NCI-H146 treated with DMSO at 0.1 percent for 48 hours (cell line): ENCODE results near the gene FES.

Experiments used
- DNase-seq: peaks from one replicate; lab custom pipeline; 2025; ENCODE audit not compliant: unreplicated experiment; lab: John Stamatoyannopoulos, UW

FES gene

DNA sequence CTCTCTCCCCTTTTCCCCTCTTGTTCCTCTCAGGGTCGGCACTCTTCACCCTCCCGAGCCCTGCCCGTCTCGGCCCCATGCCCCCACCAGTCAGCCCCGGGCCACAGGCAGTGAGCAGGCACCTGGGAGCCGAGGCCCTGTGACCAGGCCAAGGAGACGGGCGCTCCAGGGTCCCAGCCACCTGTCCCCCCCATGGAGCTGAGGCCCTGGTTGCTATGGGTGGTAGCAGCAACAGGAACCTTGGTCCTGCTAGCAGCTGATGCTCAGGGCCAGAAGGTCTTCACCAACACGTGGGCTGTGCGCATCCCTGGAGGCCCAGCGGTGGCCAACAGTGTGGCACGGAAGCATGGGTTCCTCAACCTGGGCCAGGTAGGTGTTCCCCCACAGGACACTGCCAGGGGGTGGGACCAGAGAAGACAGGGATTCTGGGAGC lies 8.7 kb upstream of the FES start:
- DNase-seq: no peak

DNA sequence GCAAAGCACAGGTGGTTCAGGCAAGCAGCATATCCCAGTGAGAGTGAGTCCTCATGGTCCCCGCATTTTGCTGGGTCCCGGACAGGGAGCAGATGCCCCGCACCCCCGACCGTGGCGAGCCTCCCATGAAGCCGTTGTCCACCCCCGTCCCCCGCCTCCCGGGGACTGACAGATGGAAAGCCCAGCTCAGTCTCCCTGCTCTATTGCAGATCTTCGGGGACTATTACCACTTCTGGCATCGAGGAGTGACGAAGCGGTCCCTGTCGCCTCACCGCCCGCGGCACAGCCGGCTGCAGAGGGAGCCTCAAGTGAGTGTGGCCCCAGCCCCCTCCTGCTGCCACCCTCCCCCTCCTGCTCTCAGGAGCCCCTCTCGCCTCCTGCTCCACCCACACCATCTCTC lies 8.3 kb upstream of the FES start:
- no peak for DNase-seq

GRCh38 chr15:90876512-90877170 lies 7.7 kb upstream of the FES start:
- no peak for DNase-seq

DNA sequence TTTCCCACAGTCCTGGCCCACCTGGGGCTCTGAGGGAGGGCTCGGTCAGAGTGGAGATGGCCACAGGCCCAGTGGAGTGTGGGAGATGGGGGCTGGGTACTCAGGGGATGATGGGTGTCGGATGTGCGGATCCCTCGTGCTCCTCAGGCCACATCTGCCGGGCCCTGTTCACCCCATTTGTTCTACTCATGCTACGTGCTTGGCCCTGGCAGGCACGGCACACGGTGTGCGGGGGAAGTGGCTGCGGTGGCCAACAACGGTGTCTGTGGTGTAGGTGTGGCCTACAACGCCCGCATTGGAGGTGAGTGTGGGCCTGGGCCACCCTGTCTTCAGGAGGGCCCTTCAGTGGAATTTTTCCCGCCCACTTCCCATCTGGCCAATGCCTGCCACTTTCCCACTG lies 7.0 kb upstream of the FES start:
- no peak for DNase-seq

DNA sequence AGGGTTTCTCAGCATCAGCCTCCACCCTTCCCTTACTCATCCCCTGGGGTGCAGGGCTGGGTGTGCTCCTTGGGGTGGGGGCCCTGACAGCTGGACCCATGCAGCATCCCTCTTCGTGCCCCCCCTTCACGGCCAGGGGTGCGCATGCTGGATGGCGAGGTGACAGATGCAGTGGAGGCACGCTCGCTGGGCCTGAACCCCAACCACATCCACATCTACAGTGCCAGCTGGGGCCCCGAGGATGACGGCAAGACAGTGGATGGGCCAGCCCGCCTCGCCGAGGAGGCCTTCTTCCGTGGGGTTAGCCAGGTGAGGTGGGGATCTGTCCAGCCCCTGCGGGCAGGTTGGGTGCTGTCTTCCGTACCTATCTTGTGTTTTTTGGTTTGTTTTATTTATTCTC lies 6.3 kb upstream of the FES start:
- DNase-seq: no peak

DNA sequence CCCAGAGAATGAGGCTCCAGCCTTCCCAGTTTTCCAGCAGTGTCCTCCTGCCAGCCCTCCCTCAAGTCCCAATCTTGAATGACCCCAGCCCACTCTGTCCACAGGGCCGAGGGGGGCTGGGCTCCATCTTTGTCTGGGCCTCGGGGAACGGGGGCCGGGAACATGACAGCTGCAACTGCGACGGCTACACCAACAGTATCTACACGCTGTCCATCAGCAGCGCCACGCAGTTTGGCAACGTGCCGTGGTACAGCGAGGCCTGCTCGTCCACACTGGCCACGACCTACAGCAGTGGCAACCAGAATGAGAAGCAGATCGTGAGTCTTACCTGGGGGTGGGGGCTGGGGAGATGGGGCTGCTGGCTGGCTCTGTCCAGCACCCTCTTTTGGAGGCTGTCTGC lies 5.6 kb upstream of the FES start:
- DNase-seq: no peak

DNA sequence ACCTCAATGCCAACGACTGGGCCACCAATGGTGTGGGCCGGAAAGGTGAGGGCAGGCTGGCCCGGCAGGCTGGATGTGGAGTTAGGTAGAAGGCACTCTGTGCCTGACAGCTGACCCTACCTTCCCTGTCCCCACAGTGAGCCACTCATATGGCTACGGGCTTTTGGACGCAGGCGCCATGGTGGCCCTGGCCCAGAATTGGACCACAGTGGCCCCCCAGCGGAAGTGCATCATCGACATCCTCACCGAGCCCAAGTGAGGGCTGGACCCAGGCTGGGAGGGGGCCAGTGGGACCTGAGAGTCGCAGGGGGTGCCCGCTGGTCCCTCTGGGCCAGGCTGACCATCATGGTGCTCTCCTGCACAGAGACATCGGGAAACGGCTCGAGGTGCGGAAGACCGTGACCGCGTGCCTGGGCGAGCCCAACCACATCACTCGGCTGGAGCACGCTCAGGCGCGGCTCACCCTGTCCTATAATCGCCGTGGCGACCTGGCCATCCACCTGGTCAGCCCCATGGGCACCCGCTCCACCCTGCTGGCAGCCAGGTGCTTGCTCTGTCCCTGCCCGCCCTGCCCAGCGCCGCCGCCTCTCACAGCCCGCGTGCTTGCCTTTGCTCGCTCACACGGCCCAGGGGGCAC lies 4.5 kb upstream of the FES start:
- no peak for DNase-seq

DNA sequence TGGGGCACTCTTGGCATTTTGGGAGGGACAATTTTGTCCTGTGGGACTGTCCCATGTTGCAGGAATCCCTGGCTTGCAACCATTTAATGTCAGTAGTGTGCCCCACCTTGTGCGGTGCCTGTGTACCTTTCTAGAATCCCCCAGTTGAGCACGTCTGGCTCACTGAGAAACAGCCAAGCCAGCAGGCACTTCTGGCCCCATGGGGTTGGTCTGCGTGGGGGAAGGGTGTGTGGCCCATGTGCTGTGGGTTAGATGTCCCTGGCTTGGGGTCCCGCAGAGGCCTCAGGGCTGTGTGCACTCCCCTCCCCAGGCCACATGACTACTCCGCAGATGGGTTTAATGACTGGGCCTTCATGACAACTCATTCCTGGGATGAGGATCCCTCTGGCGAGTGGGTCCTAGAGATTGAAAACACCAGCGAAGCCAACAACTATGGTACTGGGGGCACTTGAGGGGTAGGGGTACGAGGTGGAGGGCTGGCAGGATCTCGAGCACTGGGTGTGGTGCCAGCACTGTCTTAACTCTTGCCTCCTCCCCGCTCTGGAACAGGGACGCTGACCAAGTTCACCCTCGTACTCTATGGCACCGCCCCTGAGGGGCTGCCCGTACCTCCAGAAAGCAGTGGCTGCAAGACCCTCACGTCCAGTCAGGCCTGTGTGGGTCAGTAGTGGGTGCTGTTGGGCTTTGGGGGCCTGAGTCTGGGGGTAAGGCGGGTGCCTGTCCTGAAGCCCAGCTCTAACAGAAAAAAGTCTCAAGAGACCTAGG lies 3.7 kb upstream of the FES start:
- no peak for DNase-seq

DNA sequence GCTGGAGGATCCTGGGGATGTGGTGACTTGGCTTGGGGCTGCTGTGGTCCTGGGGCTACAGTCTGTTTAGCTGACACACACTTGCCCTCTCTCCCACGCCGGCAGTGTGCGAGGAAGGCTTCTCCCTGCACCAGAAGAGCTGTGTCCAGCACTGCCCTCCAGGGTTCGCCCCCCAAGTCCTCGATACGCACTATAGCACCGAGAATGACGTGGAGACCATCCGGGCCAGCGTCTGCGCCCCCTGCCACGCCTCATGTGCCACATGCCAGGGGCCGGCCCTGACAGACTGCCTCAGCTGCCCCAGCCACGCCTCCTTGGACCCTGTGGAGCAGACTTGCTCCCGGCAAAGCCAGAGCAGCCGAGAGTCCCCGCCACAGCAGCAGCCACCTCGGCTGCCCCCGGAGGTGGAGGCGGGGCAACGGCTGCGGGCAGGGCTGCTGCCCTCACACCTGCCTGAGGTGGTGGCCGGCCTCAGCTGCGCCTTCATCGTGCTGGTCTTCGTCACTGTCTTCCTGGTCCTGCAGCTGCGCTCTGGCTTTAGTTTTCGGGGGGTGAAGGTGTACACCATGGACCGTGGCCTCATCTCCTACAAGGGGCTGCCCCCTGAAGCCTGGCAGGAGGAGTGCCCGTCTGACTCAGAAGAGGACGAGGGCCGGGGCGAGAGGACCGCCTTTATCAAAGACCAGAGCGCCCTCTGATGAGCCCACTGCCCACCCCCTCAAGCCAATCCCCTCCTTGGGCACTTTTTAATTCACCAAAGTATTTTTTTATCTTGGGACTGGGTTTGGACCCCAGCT lies 2.9 kb upstream of the FES start:
- DNase-seq: no peak

DNA sequence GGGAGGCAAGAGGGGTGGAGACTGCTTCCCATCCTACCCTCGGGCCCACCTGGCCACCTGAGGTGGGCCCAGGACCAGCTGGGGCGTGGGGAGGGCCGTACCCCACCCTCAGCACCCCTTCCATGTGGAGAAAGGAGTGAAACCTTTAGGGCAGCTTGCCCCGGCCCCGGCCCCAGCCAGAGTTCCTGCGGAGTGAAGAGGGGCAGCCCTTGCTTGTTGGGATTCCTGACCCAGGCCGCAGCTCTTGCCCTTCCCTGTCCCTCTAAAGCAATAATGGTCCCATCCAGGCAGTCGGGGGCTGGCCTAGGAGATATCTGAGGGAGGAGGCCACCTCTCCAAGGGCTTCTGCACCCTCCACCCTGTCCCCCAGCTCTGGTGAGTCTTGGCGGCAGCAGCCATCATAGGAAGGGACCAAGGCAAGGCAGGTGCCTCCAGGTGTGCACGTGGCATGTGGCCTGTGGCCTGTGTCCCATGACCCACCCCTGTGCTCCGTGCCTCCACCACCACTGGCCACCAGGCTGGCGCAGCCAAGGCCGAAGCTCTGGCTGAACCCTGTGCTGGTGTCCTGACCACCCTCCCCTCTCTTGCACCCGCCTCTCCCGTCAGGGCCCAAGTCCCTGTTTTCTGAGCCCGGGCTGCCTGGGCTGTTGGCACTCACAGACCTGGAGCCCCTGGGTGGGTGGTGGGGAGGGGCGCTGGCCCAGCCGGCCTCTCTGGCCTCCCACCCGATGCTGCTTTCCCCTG lies 2.2 kb upstream of the FES start:
- no peak for DNase-seq

DNA sequence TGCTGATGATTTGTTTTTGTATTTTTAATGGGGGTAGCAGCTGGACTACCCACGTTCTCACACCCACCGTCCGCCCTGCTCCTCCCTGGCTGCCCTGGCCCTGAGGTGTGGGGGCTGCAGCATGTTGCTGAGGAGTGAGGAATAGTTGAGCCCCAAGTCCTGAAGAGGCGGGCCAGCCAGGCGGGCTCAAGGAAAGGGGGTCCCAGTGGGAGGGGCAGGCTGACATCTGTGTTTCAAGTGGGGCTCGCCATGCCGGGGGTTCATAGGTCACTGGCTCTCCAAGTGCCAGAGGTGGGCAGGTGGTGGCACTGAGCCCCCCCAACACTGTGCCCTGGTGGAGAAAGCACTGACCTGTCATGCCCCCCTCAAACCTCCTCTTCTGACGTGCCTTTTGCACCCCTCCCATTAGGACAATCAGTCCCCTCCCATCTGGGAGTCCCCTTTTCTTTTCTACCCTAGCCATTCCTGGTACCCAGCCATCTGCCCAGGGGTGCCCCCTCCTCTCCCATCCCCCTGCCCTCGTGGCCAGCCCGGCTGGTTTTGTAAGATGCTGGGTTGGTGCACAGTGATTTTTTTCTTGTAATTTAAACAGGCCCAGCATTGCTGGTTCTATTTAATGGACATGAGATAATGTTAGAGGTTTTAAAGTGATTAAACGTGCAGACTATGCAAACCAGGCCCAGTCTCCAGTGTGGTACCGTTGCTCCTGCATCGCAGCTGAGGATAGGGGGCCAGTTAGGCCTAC lies 1.4 kb upstream of the FES start:
- DNase-seq: no peak

DNA sequence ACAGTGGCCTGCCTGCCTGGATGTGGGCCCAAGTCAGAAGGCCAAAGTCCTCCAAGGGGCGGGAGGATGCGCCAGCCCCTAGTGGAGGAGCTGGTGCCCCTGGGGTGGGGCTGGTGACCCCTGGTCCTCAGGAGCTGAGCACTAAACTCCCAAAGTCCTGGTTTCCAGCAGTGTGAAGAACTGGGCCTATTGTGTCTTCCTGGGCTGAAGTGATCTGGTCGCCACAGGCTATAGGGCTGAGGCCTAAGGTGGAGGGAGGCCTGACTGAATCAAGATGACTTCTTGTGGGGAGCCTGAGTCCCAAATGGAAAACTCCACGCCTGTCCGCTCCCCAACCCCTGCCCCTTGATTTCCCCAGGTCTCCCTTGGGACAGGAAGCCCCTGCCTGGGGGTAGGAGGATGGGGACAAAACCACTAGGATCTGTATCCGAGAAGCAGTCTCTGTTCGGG lies 753 bp upstream of the FES start:
- no peak for DNase-seq

- no peak for DNase-seq
Measured at GRCh38 chr15:90884719-90885431, 571 bp downstream of the FES start.

DNA sequence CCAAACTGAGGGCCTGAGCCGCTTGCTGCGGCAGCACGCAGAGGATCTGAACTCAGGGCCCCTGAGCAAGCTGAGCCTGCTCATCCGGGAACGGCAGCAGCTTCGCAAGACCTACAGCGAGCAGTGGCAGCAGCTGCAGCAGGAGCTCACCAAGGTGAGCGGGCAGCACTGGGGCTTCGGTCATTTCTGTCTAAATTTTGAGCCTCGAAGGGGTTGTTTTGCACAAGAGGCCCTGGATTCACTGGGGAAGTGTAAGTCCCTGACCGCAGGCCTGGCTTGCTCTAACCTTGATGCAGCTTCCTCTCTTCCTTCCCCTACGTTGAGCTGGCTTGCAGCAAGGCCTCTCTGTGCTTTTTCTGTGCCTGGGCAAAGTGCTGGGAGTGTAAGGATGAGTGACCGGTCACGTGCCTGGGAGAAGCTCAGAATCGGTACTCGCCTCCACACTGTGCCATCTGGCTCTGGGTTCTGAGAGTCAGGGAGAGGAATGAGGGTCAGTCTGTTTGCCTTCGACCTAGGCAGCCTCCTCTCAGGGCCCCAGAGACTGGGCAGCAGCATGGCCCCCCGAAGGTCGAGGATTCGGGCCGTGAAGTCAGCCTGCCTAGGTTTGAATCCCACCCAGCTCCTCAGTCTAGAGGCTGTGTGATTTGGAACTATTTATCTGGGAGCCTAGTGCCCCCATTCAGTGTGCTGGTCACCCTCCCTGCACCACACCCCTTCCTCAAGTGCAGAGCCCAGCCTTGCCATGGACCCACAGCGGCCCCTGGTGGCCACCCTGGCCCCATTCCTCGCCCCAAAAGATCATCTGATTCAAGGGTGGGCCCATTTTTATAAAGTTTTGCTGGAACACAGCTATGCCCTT lies 1.4 kb downstream of the FES start:
- DNase-seq: no peak

GRCh38 chr15:90886291-90886614 lies 1.9 kb downstream of the FES start:
- no peak for DNase-seq

DNA sequence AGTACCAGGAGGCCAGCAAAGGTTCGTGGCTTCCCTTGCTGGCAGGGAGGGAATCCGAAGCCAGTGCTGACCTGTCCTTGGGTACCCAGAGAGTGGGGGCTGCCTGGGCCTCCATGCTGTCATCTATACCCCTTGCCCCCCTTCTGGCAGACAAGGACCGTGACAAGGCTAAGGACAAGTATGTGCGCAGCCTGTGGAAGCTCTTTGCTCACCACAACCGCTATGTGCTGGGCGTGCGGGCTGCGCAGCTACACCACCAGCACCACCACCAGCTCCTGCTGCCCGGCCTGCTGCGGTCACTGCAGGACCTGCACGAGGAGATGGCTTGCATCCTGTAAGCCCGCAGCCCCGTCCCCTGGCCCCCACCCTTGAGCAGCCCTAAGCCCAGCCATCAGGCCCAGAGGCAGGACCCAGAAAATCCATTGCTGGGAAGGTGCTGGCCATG lies 2.8 kb downstream of the FES start:
- no peak for DNase-seq

GRCh38 chr15:90889313-90889730 lies 5.0 kb downstream of the FES start:
- no peak for DNase-seq

DNA sequence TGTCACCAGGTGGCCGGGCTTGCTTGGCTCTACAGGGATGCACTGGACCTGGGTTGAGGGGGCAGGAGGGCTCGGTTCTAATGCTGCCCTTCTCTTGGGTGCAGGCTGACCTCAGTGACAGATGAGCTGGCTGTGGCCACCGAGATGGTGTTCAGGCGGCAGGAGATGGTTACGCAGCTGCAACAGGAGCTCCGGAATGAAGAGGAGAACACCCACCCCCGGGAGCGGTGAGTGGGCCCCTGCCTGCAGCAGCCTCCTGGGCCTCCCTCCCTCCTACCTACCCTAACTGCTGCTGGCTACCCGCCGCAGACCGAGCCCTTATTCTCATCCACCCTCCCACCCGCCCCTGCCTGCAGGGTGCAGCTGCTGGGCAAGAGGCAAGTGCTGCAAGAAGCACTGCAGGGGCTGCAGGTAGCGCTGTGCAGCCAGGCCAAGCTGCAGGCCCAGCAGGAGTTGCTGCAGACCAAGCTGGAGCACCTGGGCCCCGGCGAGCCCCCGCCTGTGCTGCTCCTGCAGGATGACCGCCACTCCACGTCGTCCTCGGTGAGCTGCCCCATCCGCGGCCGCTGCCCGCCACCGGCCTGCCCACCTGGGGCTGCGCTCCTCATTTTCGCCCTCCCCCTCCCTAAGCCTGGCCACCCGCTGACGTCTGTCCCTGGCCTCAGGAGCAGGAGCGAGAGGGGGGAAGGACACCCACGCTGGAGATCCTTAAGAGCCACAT lies 5.6 kb downstream of the FES start:
- DNase-seq: no peak
